Esophagus muscularis mucosa (tissue), 3 donors: Measurements from ENCODE around the gene MTOR.

ENCODE experiments used
- CTCF ChIP-seq, 3 experiments: fragments of 200-600 bp in 2 of 3; fragments of 450-650 bp in 1 of 3; sonication (generic) in 2 of 3; IDR thresholded peaks; one replicate each; pipeline ENCODE4 v1.5.1; 2017 to 2019; ENCODE audit warnings: antibody characterized with exemption in 3 of 3, mild to moderate bottlenecking in 2 of 3, moderate library complexity in 1 of 3
- POLR2A ChIP-seq: fragments of 450-650 bp; IDR thresholded peaks from one replicate; pipeline ENCODE4 v1.6.1; 2017; ENCODE audit warnings: antibody characterized with exemption, moderate library complexity, mild to moderate bottlenecking, low read depth

DNA sequence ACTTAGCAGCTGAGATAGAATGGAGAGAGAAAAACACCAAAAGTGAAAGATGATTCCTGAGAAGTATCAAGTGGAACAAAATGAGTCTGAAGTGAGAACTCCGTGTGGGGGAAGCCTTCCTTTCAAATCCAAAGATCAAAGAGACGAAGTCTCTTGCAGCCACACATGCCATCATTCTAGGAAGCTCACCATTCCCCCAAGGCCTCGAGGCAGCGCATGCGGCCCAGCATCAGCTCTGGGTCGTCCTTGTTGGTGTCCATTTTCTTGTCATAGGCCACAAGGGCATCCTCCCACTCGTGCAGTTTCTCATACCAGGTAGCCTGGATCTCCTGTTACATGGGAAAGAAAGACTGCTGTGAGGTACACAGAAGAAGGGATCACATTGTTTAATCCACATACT, 105.4 kb downstream of the MTOR start:
- TF ChIP-seq CTCF (IDR thresholded peaks at IDR 0.05) = no peak
- no peak for TF ChIP-seq POLR2A
